Measurements from ENCODE around the gene TRIML1. TPM values are rescaled to one million over a fixed set of nuclear protein-coding genes. Genes with fewer than 3 reads are reported as not detected.

The TRIML1 gene, protein sequence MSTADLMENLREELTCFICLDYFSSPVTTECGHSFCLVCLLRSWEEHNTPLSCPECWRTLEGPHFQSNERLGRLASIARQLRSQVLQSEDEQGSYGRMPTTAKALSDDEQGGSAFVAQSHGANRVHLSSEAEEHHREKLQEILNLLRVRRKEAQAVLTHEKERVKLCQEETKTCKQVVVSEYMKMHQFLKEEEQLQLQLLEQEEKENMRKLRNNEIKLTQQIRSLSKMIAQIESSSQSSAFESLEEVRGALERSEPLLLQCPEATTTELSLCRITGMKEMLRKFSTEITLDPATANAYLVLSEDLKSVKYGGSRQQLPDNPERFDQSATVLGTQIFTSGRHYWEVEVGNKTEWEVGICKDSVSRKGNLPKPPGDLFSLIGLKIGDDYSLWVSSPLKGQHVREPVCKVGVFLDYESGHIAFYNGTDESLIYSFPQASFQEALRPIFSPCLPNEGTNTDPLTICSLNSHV
- total RNA-seq (2014; rRNA removed), result not detected in 2 replicates
- not detected for polyA plus RNA-seq (2012)

DNA sequence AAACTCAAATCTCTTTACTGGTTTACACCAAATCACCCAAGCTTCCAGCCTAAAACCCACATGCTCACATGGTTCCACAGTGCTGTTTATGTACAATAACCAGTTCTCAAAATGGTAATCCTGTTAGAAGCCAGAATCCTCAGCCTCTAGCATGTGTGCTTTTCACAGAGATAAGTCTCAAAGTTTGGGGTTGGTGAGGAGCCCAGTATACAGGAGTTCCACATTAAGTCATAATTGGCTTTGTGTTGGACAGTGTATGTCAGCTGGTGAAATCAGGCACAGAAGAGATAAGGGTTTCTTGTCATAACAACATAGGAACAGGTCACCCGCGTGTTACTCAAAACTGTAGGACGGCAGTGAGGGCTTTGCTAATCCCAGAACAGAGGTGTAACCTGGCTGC is at the start of gene TRIML1:
Gene TRIML1, plus strand, starts transcription at position 301 of the 400 bp plus-strand sequence. CDS start 118 bp downstream, outside the sequence.
- no peak for DNase-seq (ENCODE audit: low read depth)

DNA sequence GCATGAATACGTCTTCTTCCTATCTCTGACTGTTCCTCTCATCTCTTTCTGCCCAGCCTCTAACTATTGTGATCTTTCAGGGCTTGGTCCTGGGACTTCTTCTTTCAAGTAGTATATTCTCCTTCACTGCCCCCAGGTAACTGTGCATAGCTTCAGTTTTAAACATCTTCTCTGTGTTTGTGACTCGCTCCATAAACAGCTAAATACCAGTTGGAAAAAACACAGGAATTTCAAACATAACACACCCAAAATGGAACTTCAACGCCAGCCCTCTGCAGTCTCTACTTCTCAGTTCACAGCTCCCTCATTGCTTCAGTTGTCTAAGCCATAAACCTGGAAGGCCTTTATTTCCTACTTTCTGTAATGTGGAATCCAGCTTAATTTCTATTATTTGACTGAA is 46.4 kb upstream of the TRIML1 start:
- no peak for DNase-seq (ENCODE audit: low read depth)

DNA sequence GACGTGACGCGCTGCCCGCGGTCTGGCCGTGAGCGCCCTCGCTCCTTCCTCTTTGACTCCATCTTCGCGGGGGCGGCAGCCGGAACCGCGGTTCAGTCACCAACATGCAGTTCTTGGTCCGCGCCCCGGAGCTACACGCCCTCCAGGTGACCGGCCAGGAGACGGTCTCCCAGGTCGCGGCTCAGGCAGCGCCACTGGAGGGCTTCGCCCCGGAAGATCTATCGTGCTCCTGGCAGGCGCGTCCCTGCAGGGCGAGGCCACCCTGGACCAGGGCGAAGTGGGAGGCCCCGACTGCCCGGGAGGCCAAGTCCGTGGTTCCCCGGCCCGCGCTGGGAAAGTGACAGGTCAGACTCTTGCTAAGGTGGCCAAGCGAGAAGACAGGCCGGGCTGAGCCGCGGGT is 32.8 kb upstream of the TRIML1 start:
- DNase-seq (ENCODE audit: low read depth), result no peak

DNA sequence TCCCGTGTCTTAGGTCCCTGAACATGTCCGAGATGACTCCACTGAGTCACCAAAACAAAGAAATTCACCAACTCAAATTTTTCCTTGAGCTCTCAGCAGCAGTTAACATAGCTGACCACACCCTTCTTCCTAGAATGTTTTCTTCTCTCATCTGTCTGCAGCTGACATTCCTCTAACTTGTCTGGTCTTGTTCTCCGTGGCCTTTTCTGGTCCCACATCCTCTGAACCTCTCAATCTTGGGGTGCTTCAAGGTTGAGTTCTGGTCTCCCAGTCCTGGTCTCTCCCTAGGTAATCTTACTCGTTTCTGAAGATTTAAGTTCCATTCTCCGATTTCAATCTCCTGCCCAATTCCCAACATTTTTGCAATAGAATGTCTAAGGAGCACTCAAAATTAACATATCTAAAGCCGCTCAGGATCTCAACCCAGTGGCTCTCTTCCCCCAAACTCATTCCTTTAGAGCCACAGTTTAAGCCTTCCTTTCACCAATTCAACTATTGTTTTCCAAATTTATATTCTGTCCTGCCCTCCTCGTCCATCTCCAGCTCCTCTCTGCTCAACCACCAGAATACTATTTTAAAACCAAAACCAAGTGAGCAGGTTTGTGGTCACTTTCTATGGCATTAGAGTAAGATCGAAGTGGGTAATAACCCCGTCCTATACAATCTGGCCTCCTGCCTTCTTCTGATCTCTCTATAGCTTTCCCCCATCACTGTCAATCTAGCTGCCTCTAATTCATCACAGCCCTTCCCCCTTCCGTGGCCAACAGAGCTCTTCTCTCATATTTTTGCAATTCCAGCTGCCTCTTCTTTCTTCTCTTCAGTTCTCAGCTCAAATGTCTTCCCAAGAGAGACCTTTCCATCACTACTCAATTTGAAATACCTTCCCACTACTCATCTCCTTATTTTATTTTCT is 31.1 kb upstream of the TRIML1 start:
- peak; percentile 6 for DNase-seq (ENCODE audit: low read depth)

DNA sequence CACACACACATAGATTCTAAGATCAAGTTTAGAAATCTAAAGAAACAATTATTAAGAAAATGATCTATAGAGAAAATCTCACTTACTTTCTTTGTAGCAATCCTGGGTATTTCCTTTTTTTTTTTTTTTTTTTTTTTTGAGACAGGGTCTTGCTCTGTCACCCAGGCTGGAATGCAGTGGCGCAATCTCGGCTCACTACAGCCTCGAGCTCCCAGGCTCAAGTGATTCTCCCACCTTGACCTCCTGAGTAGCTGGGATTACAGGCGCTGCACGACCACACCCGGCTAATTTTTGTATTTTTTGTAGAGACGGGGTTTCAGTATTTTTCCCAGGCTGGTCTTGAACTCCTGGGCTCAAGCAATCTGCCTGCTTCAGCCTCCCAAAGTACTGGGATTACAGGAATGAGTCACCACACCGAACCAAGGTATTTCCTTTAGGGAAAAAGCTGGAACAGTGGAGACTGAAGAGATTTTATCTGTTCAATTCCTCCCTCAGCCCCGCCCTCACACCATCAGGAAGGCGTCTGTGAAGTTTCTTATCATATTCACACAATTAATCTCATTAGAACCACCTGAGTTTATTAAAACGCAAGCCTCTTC is 30.0 kb upstream of the TRIML1 start, which contains the start of gene TRIML2:
Gene TRIML2, minus strand, starts transcription at position 447 of the 599 bp plus-strand sequence. CDS start 4,235 bp downstream, outside the sequence.
- DNase-seq (ENCODE audit: low read depth), result no peak

DNA sequence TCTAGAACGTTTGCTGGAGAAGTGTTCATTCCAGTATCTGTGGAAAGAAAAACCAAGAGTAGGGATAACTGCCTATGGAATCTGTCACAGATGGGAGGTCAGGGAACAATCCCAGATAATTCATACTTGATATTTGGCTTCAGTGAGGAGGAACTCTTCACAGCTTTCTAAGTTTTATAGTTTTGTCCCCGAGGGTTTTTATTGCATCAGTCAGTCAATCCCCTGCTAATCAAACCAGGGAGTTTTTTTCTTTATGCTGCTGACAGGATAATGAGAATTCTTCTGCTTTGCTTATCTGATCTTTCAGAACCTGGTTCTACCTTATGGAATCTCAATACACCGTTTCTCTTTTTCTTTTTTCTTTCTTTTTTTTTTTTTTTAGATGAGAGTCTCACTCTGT is 29.2 kb upstream of the TRIML1 start:
- no peak for DNase-seq (ENCODE audit: low read depth)

DNA sequence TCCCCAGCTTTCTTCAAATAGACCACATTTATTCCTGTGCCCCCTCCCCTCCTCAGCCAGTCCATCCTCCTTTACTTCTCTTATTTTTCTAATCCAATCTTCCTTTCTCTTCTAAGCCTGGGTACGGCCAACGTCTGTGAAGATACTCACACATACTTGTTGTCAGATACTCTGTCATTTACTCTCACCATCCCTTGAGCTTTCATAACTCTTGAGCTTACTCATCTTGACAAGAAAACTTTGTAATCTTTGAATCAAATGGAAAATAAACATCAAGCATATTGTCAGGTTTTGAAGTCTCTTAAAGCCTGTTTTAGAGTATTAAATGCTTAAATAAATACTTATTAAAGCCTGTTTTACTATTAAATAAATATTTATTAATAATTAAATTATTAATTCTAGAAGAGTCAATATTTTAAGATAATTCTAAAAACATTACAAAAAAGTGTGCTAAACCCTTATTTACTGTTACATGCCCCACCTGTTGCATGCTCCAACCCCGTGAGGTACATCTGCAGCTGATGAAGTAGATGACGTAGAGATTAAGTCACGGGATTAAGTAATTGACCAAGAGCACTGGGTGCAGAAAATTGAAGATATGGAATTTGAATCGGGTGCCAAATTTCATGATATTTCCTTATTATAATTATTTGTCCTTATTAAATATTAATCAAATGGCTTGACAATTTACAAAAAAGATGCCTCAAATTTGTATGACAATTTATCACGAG is 28.3 kb upstream of the TRIML1 start:
- DNase-seq (ENCODE audit: low read depth), result no peak

DNA sequence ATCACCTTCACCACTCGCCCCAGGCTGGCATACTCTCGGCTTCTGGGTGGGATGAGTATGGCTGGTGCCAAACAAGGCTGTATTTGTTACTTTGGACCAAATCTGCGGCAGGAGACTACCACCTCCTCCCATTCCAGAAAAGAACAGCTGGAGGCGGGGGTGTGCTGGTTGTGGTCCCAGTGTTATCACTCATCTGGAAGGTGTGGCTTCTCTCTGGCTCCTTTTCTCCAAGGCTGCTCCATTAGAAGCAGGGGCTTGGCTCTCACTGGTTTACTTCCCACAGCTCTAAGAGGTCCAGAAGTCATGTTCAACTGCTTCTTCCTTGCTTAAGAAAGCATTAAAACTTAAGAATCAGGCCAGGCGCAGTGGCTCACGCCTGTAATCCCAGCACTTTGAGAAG is 27.3 kb upstream of the TRIML1 start:
- no peak for DNase-seq (ENCODE audit: low read depth)

DNA sequence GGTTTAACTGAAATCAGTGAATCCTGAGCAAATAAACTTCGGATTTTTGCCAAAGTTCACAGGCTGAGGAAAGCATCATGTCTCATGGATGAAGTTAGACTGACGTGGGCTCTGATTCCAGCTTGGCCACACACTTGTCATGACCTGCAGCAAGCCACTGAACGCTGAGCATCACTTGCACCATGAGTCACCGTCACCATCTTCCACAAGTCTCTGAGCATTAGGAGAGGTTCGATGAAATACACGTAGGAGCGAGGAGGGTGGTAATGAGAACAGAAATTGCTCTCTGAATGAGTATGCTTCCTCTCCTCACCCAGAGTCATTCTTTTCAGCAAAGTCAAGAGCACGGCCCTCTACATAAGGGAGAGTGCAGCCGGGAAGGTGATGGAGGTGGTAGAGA is 26.1 kb upstream of the TRIML1 start:
- DNase-seq (ENCODE audit: low read depth), result no peak

DNA sequence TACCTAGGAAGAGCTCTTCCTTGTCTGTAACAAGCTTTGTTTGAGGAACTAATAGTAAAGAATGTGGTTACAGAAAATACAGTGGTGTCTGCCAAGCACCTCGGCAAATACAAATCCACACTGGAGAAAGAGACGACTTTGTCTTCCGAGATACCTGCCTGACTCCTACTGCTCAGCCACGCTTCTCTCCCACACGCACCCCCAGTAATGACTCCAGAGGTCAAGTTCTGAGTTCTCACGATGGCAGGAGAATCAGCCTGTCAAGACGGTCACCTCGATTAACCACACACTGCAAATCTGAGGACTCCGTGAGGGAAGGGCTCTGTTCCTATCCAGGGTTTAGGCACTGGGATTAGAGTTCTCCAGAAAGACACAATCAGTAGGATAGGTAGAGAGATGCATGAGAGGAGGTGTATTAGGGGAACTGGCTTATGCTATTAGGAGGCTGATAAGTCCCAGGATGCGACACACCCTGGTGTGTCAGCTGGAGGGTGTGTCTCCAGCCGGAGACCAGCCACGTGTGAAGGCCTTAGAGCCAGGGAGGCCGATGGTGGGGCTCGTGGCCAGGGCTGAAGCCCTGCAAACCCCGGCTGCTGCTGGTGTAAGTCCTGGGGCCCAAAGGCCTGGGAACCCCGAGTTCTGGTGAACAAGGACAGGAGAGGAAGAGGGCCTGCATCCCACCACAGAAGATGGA is 21.5 kb upstream of the TRIML1 start:
- no peak for DNase-seq (ENCODE audit: low read depth)

DNA sequence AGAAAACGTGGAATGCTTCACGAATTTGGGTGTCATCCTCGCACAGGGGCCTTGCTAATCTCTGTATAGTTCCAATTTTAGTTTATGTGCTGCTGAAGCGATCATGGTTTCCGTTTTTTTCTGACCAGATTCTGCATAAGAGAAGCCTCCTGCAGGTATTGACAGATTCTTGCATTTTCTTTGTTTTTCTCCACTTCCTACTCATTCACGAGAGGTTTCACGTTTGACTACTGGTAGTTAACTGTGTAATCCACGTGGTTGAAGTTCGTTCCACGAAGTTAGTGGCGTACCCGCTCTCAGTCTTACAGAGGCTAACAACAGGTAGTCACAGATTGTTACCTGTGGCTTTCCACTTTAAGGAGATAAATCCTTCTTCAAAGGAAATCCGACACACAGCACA is 17.7 kb upstream of the TRIML1 start:
- DNase-seq (ENCODE audit: low read depth), result no peak

DNA sequence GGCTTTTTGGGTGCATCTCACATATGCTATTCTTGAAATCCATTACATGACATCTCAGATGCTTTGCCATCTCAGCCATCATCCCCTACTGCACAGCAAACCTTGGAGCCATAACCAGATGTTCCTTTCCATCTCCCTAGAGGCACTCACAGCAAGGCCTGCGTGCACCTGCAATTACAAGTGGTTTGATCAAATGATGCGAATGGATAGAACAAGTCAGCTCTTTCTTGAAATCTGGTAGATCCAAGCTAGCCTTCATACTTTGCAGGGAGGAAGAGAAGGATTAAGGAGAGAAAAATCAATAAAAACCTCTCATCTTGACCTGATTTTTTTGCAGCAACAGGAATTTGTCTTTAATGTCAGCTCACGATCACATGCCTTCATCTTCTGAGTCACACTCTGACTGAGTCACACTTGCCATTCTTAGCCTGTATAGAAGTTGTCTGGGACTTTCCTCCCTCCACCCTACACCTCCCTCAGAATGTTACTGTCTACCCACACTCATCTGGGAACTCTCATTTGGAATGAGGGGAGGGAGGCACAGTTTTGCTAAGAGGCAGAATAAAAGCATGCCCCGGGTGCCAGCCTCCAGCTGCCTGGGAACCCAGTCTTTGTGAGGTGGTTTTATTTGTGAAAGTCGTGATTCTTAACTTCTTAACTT is 11.9 kb upstream of the TRIML1 start:
- peak; percentile 34 for DNase-seq (ENCODE audit: low read depth)

DNA sequence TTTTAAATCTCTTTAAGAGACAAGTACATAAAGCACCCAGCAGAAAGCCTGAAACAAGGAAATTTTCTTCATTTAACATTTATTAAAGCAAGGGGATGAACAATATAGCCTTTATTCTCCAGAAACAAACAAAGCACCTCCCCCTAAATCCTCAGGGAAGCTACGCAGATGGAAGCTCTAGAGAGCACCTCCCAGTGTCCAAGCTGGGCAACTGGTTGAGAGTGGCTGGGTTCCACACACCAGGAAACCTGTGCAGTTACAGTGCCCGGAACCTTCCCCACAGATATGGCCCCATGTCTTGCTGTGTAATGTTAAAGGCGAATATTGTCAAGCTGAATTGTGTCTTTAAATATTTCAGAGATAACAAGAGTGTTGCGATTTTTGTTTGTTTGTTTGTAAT is 8.9 kb upstream of the TRIML1 start:
- no peak for DNase-seq (ENCODE audit: low read depth)

DNA sequence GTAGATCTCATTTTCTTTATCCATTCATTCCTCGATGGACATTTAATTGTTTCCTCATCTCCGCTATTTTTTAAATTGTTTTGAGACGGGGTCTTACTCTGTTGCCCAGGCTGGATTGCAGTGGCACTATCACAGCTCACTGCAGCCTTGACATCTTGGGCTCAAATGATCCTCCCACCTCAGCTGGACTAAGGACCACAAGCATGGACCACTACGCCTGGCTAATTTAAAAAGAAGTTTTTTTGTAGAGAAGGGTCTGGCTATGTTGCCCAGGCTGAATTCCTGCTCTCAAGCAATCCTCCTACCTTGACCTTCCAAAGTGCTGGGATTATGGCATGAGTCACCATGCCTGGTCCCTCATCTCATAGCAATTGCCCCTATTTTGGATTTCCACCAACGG is 7.0 kb upstream of the TRIML1 start:
- no peak for DNase-seq (ENCODE audit: low read depth)

DNA sequence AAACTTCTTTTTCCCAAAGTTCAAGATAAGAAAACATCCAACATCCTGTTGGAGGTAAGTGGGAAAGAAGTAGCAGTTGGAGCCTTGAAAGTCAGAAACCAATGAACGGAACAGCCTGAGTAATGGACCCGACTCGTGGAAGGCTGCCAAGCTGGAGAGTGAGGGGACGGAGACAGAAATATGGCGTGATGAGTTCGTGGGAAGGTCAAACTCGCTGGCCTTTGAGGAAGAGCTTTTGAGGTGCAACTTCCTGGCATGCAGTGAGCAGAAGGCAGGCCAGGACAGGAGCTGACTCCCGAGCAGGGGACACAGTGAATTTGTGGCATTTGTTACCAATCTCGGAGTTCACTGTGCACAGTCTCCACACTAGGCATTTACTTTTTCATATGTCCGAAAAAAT is 1.0 kb upstream of the TRIML1 start:
- no peak for DNase-seq (ENCODE audit: low read depth)

DNA sequence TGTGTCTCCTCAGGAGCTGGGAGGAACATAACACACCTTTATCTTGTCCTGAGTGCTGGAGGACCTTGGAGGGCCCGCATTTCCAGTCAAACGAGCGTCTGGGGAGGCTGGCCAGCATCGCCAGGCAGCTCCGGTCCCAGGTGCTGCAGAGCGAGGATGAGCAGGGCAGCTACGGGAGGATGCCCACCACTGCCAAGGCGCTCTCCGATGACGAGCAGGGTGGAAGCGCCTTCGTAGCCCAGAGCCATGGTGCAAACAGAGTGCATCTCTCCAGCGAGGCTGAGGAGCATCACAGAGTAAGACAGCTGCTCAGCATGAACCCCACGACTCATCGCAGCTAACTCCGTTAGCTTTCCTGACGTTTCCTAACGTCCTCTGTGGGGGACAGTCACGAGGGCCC is 430 bp downstream of the TRIML1 start:
- no peak for DNase-seq (ENCODE audit: low read depth)

DNA sequence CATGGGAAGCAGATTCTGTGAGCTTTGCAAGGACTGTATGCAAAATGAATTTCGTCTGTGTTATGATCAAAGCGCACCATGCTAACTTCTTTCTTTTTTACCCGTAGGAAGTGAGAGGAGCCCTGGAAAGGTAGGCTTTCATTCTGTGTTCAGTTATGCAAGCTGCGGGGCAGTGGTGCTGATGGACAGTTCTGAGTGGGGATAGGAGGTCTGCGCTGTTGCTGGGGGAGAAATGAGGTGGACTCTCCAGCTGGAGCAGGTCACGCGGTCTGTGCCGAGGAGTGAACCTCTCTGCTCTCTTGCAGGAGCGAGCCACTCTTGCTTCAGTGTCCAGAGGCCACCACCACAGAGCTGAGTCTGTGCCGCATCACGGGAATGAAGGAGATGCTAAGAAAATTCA is 4.5 kb downstream of the TRIML1 start:
- DNase-seq (ENCODE audit: low read depth), result no peak

DNA sequence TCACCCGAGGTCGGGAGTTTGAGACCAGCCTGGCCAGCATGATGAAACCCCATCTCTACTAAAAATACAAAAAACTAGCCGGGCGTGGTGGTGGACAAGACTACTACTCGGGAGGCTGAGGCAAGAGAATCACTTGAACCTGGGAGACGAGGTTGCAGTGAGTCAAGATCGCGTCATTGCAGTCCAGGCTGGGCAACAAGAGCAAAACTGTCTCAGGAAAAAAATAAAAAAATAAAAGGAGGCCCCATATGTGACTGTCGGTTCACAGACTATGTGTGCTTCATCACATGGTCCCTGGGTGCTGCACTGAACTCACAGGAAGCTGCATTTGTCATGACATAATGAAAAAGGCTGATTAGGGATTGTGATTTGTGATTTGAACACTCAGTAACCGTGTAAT is 6.4 kb downstream of the TRIML1 start:
- no peak for DNase-seq (ENCODE audit: low read depth)

DNA sequence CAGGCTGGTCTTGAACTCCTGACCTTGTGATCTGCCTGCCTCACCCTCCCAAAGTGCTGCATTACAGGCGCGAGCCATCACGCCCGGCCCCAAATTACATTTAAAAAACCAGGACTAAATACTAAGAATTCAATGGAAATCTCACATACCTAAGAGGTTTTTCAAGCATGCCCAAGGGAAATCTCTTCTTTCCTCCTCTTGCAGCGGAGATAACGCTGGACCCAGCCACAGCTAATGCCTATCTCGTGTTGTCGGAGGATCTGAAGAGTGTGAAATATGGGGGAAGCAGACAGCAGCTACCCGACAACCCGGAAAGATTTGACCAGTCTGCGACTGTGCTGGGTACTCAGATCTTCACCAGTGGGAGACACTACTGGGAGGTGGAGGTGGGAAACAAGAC is 7.4 kb downstream of the TRIML1 start:
- no peak for DNase-seq (ENCODE audit: low read depth)

DNA sequence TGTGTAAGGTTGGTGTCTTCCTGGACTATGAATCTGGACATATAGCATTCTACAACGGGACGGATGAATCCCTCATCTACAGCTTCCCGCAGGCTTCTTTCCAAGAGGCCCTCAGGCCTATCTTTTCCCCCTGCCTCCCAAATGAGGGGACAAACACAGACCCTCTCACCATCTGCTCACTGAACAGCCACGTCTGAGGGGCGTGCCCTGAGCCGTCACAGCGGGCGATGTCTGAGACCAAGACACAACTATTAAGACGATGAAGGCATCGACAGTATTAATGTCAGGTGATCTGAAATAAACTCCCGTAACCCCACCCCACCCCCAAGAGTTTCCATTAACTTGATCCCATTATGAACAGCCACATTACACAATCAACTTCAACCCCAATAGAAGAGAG is 7.9 kb downstream of the TRIML1 start:
- no peak for DNase-seq (ENCODE audit: low read depth)

Measured in LHCN-M2 (cell line).